GM18517 (cell line): ENCODE results near the gene GIMAP7.
"Not testable (repeated sequence)": the region's sequence is repeated elsewhere in the genome, so short reads cannot be mapped to it uniquely, and the experiment has no call there.

Experiments used
- ATAC-seq: cut with Tn5 transposase; IDR thresholded peaks from one replicate; pipeline ENCODE4 v1.9.1; 2021; ENCODE audit warnings: mild to moderate bottlenecking, moderate library complexity; ENCODE audit not compliant: unreplicated experiment

Gene GIMAP7

DNA sequence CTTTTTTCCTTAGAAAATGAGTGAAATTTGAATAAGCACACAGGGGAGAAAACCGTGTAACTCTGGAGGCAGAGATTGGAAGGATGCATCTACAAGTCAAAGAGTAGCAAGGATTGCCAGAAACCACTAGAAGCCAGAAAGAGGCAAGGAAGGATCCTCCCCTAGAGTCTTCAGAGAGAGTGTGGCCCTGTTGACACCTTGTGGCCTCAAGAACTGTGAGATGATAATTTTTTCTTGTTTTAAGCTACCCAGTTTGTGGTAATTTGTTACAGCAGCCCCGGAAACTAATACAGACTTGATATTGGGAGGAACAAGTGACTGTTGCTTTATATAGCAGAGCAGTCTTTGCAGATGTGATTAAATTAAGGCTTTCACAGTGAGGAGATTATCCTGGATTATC lies 3.6 kb upstream of the GIMAP7 start:
- ATAC-seq = no peak

DNA sequence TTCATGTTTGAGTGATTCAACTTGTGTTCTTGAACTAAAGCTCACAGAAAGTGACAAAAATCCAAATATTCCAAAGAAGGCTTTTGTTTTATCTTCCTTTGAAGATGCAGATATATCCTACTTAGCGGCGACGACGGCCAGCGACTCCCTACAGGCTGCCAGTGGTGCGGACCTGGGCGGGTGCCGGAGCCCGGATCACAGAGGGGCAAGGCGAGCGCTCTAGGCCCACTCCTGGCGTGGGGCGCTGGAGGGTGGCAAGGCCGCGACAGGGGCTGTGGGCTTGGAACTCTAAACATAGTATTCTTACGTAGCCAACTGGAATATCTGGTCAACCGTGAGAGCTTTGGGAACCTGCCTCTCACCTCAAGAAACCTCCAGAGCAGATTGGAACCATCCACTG lies 914 bp upstream of the GIMAP7 start:
- no peak for ATAC-seq

DNA sequence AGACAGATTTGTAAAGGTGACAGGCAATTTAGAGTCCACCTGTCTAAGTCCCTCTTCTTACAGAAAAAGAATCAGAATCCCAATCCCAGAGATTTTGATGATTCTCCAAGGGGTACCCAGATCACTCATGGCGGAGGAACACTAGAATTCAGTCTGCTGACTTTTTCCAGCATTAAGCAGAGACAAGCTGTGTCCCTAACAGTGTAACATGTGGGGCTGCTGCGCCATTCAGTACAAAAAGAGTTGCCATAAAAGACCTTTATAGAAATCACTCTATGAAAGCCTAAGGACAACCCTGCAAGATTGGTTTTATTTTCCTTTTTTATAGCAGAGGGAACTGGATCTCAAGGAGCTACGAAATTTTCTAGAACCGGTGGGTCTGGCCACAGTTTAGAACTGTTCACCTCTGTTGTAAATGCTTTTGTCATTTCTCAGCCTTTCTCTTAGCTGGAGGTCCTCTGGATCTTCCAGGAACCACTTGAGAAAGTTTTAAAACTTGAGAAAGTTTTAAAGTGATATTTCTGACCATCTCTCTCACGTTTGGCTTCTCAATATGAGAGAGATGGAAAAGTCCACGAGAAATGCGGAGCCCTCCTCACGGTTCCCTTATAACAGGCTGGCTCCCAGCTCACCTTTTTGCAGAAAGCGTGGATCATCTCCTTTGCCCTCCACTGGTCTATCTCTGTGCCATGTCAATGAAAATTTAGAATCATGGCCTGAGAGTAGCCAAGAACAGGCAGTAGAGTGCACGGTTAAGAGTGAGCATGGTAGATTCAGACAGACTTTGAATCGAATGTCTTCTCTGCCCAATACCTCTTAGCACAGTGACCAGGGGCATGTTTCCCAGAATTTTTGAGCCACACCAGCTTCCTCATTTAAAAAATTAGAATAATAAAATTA lies 826 bp downstream of the GIMAP7 start:
- no peak for ATAC-seq

DNA sequence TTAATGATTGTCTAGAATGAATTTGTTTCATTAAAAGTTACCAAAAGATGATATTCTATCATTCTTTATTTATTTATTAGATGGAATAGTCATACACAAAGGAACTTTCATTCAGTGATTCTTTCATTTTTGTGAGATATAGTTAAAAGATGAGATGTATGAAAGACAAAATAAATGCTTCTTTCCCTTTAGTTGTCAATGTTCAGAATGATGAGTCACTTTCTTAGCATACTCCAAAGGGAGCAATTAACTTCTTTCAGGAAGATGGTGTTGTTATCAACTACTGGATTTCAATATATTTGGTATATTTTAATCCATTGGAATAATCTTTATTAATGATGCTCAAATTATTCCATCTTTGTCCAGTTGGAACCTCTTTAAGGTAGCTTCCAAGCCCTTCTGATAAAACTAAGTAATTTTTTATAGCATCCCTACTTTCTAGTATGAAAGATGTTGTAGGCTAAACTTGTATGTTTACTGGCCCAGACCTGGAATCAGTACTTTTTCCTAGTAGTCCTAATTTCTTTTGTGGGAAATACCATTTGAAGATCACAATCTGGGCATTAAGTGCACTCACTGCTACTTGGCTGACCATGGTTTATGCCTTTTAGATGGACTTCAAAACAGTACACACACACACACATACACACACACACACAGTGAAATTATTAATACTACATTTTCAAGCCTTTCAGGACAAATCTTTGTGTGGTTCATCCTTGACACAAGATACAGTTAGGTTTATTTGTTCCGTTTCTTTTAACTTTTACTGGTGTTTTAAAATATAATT lies 2.5 kb downstream of the GIMAP7 start:
- no peak for ATAC-seq

DNA sequence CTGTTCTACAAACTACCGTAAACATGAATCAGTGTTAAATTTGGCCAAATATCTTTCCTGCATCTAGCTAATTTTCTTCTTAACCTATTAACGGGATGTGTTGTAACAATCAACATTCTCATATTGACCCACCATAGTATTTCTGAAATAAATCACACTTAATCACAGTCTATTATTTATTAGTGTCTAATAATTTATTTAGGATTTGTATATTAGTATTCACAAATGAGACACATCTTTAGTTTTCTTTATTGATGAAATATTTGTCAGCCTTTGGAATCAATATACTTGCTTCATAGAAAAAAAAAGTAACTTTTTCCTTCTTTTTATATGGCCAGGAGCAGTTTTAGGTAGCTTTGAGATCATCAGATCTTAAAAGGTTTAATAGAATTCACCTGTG lies 4.6 kb downstream of the GIMAP7 start:
- ATAC-seq = no peak

DNA sequence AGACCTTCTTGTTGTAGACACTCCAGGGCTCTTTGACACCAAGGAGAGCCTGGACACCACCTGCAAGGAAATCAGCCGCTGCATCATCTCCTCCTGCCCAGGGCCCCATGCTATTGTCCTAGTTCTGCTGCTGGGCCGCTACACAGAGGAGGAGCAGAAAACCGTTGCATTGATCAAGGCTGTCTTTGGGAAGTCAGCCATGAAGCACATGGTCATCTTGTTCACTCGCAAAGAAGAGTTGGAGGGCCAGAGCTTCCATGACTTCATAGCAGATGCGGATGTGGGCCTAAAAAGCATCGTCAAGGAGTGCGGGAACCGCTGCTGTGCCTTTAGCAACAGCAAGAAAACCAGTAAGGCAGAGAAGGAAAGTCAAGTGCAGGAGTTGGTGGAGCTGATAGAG lies 5.5 kb downstream of the GIMAP7 start:
- ATAC-seq = no peak

DNA sequence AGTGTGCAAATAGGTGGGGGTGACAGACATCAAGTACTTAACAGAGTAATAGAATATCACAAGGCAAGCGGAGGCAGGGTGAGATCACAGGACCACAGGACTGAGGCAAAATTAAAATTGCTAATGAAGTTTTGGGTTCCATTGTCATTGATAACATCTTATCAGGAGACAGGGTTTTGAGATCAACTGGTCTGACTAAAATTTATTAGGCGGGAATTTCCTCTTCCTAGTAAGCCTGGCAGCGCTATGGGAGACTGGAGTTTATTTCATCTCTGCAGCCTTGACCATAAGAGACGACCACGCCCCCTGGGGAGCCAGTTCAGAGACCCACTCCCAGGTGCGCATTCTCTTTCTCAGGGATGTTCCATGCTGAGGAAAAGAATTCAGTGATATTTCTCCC lies 8.3 kb downstream of the GIMAP7 start:
- not testable (repeated sequence) for ATAC-seq

DNA sequence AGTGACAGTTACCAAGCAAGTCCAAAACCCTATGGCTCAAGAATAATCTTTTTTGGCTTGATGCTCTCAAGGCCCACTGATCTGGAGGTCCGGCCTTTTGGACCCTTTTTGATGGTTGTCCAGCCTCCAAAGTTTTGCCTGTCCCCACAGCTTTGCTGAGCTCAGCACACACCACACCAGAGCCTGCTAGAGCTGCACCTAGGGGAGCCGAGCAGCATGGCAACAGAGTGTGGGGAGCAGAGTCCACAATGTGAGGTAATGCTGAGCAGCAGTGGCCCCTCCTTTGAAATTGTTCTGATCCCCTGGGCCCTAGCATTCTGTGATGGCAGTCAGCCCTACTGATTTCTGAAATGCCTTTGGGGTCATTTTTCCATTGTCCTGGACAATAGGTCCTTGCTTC lies 9.3 kb downstream of the GIMAP7 start:
- no peak for ATAC-seq

DNA sequence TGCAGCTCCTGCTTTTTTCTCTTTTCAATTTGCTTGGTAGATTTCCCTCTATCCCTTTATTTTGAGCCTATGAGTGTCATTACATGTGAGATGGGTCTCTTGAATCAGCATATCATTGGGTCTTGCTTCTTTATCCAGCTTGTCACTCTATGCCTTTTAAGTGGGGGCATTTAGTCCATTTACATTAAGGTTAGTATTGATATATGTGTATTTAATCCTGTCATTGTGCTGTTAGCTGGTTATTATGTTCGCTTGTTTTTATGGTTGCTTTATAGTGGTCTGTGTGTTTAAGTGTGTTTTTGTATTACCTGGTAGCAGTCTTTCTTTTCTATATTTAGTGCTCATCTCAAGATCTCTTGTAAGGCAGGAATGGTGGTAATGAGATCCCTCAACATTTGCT lies 17.0 kb downstream of the GIMAP7 start:
- no peak for ATAC-seq

DNA sequence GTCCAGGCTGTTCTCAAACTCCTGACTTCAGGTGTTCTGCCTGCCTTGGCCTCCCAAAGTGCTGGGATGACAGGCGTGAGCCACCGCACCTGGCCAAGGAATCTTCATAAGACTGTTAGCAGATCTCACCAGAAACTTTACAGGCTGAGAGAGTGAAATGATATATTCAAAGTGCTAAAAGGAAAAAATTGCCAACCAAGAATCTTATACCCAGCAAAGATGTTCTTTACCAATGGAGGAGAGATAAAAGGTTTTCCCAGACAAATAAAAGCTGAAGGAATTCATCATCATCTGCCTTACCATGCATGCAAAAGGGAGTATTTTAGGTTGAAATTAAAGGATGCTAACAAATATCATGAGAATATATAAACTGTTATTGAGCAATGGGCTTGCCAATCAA lies 23.6 kb downstream of the GIMAP7 start:
- no peak for ATAC-seq

DNA sequence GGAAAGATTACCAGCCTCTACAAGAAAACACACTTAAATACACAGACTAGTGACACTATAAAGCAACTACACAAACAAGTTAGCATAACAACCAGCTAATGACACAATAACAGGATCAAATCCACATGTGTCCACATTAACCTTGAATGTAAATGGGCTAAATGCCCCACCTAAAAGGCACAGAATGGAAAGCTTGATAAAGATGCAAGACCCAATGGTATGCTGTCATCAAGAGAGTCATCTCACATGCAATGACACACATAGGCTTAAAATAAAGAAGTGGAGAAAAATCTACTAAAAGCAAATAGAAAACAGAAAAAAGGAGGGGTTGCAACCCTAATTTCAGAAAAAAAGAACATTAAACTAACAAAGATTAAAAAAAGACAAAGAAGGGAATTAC lies 38.5 kb downstream of the GIMAP7 start:
- no peak for ATAC-seq

DNA sequence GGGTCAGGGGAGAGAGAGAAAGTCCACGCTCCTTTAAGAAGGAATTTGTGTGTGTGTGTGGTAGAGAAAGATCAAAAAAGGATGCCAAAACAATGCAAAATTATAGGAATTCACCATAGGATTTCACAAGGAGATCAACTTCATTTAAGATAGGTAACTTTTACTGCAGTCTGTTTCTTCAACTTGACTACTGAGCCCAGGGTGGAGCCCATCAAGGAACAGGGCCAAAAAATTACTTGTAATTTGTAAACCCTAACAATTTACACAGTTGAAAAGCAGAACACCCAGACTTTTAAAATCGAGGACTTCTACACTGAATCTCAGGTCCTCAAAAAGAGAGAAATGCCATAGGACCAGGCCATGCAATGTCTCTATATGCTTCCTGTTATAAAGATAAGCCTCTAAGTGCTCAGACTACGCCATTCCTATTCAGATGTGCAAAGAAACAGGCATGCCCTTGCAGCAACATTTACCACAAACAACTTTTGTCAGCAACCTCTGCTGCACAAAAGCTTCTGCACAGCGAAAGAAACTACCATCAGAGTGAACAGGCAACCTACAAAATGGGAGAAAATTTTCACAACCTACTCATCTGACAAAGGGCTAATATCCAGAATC lies 42.0 kb downstream of the GIMAP7 start:
- ATAC-seq = no peak

DNA sequence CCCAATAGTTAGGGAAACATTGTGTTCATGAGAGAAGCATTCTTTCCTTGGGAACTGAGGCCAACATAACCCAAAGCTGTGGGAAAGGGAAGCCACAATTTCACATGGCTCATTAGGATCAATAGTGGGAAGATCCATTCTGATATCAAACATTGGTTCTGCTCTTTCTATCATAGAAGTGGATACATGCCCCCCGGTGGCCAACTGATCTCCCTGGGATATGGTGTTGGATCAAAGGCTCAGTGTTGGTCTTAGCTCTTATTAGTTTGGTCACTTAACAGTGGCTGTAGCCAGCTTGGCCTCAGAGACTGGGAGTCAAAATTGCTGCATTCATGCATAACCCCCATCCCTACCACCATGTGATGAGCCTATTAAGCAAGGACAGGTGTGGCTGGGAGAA lies 45.8 kb downstream of the GIMAP7 start:
- no peak for ATAC-seq

DNA sequence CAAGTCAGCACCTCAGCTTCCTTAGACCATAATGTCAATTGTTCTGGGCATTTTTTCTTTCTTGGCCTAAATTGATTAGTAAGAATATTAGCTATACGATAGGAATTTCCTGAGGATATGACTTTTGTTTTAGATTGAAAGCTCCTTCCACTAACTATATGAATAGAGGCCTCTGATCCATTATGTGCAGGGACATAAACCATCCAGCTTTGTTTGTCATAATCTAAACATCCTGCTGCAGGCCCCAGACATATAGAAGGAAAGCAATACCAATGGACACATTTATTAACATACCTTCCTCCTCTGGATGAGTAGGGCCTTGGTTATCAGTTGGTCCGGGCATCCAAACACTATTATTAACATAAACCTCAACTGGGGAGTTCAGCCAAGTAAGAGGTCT lies 48.2 kb downstream of the GIMAP7 start:
- ATAC-seq = no peak

DNA sequence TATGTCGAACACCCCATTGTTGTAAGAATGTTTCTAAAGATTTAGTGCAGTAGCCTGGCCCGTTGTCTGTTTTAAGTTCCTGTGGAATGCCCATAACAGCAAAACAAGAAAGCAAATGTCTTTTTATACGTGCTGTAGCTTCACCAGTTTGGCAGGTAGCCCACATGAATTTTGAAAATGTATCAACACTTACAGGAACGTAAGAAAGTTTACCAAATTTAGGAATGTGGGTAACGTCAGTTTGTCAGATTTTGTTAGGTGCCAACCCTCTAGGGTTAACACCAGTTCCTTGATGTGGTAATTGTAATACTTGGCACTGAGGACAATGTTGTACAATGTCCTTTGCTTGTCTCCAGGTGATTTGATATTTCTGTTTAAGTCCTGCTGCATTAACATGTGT lies 49.3 kb downstream of the GIMAP7 start:
- ATAC-seq = no peak

DNA sequence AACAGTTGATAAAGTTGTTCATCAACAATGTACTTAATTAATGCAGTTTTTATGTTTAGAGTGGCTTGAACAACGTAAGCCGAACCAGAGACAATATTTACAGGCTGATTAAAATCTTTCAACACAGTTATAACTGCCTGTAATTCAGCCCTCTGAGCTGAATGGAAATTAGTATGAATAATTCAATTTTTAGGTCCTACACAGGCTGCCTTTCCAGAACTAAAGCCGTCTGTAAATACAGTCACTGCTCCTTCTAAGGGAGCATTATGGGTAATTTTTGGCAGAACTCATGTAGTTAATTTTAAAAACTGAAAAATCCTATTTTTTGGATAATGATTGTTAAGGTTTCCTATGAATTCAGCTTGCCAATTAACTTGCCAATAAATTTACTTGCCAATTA lies 49.9 kb downstream of the GIMAP7 start:
- no peak for ATAC-seq

DNA sequence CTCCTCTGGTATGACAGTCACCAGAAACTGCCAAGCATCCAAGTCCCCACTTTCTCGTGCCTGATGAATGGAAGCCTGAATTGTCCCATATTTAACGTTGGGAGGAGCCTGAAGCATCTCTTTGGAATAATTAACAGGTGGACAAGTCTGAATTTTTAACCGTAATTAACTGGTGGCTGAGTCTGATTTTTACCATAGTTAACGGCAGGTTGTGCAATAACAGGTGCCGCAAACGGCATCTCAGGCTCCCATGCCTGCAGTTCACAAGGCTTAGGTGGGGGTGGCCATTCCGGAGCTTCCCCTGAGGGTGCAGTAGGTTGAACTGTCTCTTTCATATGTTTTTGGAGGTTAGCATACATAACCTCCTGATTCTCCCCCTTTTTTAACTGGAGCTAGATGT lies 50.6 kb downstream of the GIMAP7 start:
- no peak for ATAC-seq

DNA sequence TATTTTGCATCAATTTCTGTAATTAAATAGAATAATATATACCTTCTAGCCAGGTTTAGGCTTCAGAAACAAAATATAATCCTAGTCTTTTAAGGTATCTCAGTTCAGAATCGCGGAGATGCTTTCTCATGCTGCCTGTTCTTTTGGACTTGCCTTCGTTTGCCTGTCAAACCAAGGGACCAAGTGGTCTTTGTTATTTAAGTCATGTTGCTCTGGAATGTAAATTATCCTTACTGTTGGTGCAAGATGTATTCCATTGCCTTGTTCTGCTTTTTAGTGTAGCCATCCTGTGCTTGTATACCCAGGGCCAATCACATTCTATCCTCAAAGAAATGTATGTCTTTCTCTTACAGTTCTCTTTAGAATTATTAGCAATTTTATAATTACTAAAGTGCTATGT lies 51.5 kb downstream of the GIMAP7 start:
- ATAC-seq = no peak

DNA sequence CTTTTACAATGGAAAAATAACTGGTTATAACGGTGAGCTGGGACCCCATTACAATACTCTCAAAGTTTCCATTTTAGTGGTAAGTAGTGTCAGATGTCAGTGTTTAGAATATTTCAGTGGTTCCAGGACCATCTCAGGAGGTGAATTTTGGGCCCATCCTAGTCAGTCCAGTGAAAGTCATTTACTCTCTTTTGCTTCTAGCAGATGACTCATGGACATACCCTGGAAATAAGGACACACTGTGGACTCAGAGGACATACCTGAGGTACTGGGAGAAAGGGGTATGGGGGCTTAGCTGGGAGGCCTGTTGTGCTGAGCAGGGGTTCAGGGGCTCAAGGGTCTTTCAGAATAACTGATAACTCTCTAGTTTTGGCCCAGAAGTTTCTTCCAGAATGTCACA lies 51.9 kb downstream of the GIMAP7 start:
- no peak for ATAC-seq

DNA sequence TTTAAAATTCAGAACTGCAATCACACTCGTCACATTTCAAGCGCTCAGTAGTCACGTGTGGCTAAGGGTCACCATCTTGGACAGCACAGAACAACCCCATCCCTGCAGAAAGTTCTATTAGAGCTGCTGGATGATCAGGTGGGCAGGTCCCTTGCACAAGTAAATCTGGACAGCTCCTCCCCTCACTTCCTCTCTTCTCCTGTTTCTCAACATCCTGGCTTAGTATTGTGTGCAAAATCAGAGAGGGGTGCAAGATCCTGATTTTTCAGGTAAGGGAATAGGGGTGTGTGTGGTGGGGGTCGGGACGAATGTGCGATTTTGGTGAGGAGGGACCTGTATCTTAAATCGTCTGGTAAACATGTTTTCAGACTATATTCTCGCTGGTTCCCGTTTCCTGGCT lies 52.5 kb downstream of the GIMAP7 start, which contains the start of gene GIMAP4:
TSS of gene GIMAP4 (plus strand) at position 222 of the 400 bp plus-strand sequence. CDS start 2,512 bp downstream, outside the sequence.
- no peak for ATAC-seq

DNA sequence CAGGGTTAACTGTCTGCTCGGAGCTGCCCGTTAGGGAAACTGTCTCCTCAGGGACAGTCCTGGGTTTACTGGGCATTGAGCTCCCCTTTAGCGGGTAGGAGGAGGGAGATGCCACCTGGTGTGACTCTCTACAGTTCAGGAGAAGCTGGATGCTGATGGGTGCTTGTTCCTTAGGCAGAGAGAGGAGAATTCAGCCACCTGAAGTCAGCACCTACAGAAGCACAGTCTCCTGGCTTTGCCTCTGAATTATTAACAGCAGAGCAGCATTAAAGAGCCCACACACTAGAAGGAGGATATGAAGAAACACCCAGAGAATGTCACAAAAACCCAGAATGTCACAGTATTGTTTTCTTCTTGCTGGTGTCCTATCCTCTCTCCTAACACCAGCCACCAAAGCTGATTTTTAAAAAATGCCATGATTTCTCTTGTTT lies 53.2 kb downstream of the GIMAP7 start:
- ATAC-seq = no peak

DNA sequence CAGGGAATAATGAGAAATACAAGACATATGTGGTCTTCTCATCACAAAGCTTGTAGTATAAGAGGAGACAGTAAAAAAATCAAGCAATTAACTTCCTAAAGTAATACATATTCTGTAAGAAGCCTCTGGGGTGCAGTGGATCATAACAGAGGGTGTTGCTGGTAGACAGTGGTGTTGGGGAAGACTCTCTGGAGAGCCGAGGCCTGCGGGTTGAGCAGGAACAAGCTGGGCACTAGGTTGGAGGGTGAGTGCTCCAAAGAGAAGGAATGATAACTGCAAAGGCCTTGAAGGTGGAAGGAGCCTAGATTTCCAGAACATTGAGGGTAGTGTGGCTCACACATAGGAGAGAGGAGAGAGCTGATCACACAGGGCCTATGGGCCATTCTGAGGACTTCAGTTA lies 54.0 kb downstream of the GIMAP7 start:
- ATAC-seq = no peak
